SH-SY5Y (cell line): ENCODE measurements around the gene NFILZ.

Source experiments
- GATA2 ChIP-seq: IDR thresholded peaks from 2 replicates; pipeline ENCODE4 v1.6.1; 2011; ENCODE audit warnings: mild to moderate bottlenecking, low read depth, low read length
- GATA3 ChIP-seq: IDR thresholded peaks from 2 replicates; pipeline ENCODE4 v1.6.1; 2011; ENCODE audit warnings: low read depth, mild to moderate bottlenecking, low read length, moderate library complexity

DNA sequence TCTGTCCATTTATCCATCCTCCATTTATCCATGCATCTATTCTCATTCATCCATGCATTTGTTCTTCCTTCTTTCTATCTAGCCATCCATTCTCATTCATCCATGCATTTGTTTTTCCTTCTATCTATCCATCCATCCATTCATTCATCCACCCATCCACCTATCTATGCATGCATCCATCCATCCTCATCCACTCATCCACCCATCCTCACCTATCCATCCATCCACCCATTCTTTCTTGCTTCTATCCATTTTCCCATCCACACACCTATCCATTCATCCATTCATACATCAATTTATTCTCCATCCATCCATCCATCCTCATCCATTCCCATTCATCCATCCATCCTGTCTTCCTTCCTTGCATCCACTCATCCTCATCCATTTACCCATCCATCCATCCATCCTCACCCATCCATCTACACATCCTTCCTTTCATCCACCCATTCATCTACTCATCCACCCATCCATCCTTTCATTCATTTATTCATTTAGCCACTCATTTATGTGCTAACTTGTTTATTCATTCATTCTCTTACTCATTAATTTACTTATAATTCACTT lies 47.9 kb downstream of the NFILZ start:
- TF ChIP-seq GATA2 = no peak
- TF ChIP-seq GATA3 = no peak
